Umbilical cord (tissue), 1 donor: ENCODE measurements around the gene TRIM67. TPM values are rescaled to one million over a fixed set of nuclear protein-coding genes. Genes with fewer than 3 reads are reported as not detected.

Experiments used
- total RNA-seq: library from RNA; depleted of rRNA; stranded (reverse); fragments of >200 nt; gene quantifications from one replicate; pipeline ENCODE4 v1.2.3, GENCODE V29; 2014; ENCODE audit warnings: low replicate concordance; ENCODE audit not compliant: insufficient read depth

TRIM67 gene
- total RNA-seq, 1 donor from 2014 or later: 1.2 TPM

Other genes with a start within 250 kb of the TRIM67 start
- 4.8 TPM for gene TTC13, start 183.2 kb upstream of the TRIM67 start, total RNA-seq
- gene ARV1, start 183.0 kb upstream of the TRIM67 start, total RNA-seq: 10.8 TPM
- 23.4 TPM for gene FAM89A, start 121.8 kb upstream of the TRIM67 start, total RNA-seq
- 38.0 TPM for gene GNPAT, start 79.2 kb downstream of the TRIM67 start, total RNA-seq
- 13.7 TPM for gene EXOC8, start 175.8 kb downstream of the TRIM67 start, total RNA-seq
- gene SPRTN, start 176.2 kb downstream of the TRIM67 start, total RNA-seq: 8.9 TPM